HCT116 (cell line): Measurements from ENCODE around the gene THOC1. TPM values are rescaled to one million over a fixed set of nuclear protein-coding genes. Genes with fewer than 3 reads are reported as not detected.
"Not testable (repeated sequence)": the region's sequence is repeated elsewhere in the genome, so short reads cannot be mapped to it uniquely, and the experiment has no call there.

ENCODE experiments used
- ATAC-seq: fragments of 200-7000 bp; cut with Tn5 transposase; 2 replicates; pipeline ENCODE4 v1.9.1; 2020; ENCODE audit warnings: mild to moderate bottlenecking, moderate library complexity
- BruUV-seq: library from RNA; stranded (reverse); fragments of 400-500 nt; replicated peaks from 2 replicates; lab custom pipeline; 2021; lab: Mats Ljungman, UMichigan
- CTCF ChIA-PET: fragments of 300-600 bp; sonication (Branson Sonifier 250); formaldehyde crosslinking; loops from one replicate; lab custom pipeline; 2021; ENCODE audit warnings: antibody characterized with exemption; lab: Charles Lee
- POLR2A ChIA-PET: fragments of 300-600, 350-600 bp; sonication (Branson Sonifier 250); formaldehyde crosslinking; loops from one replicate; lab custom pipeline; 2021; ENCODE audit warnings: antibody characterized with exemption; lab: Charles Lee
- RAD21 ChIA-PET, 2 experiments: fragments of 300-600 bp; sonication (Branson Sonifier 250); formaldehyde crosslinking; loops; one replicate each; lab custom pipeline; 2023; ENCODE audit warnings: low total read pairs in 2 of 2; ENCODE audit not compliant: uncharacterized antibody in 2 of 2, unreplicated experiment in 2 of 2, low non-redundant PET in 1 of 2; lab: Charles Lee
- DNase-seq: peaks from one replicate; pipeline ENCODE4 v3.0.0-alpha.2; 2010; ENCODE audit warnings: low read depth, low spot score
- H2AFZ ChIP-seq: fragments of 200-600 bp; shearing (Covaris generic), sonication (generic); 2 replicates; pipeline ENCODE4 v1.6.1; 2017; ENCODE audit warnings: low read depth, mixed run types, mixed read lengths, antibody characterized with exemption, low read length; ENCODE audit not compliant: poor library complexity, severe bottlenecking
- H3K27ac ChIP-seq: 2 replicates; pipeline ENCODE4 v1.5.1; 2012; ENCODE audit warnings: low read depth, low read length
- H3K27me3 ChIP-seq: fragments of 200-600 bp; sonication (generic); 2 replicates; pipeline ENCODE4 v1.6.1; 2016; ENCODE audit warnings: mixed run types, low read length, mixed read lengths; ENCODE audit not compliant: insufficient read depth
- H3K36me3 ChIP-seq, 2 experiments: fragments of 200-500 bp in 1 of 2; fragments of 200-600 bp in 1 of 2; sonication (Bioruptor generic) in 1 of 2; sonication (generic) in 1 of 2; 2 replicates each; pipeline versions ENCODE4 v1.5.1 to v1.6.1; 2014 to 2016; ENCODE audit warnings: low read length in 2 of 2, inconsistent platforms in 1 of 2, mixed read lengths in 1 of 2, mixed run types in 1 of 2; ENCODE audit not compliant: insufficient read depth in 2 of 2, control insufficient read depth in 1 of 2
- H3K4me1 ChIP-seq, 2 experiments: fragments of 200-600 bp in 1 of 2; sonication (generic) in 1 of 2; 2 replicates each; pipeline versions ENCODE4 v1.5.1 to v1.6.1; 2012 to 2017; ENCODE audit warnings: low read length in 2 of 2, inconsistent platforms in 1 of 2, mild to moderate bottlenecking in 1 of 2, mixed read lengths in 1 of 2, mixed run types in 1 of 2, moderate library complexity in 1 of 2; ENCODE audit not compliant: insufficient read depth in 2 of 2, control insufficient read depth in 1 of 2
- H3K4me2 ChIP-seq: fragments of 200-600 bp; sonication (generic); 2 replicates; pipeline ENCODE4 v1.6.1; 2017; ENCODE audit warnings: mixed run types, low read length, mixed read lengths
- H3K4me3 ChIP-seq, 2 experiments: fragments of 200-600 bp in 1 of 2; sonication (generic) in 1 of 2; replicated peaks in 1 of 2; 2 replicates each; pipeline ENCODE4 v1.5.1; 2011 to 2016; ENCODE audit warnings: low read length in 2 of 2, control low read depth in 1 of 2, low read depth in 1 of 2, mild to moderate bottlenecking in 1 of 2, mixed read lengths in 1 of 2, mixed run types in 1 of 2
- H3K79me2 ChIP-seq: fragments of 200-600 bp; sonication (generic); 2 replicates; pipeline ENCODE4 v1.6.1; 2017; ENCODE audit warnings: mild to moderate bottlenecking, mixed run types, low read length, moderate library complexity, mixed read lengths; ENCODE audit not compliant: insufficient read depth
- H3K9ac ChIP-seq: fragments of 200-600 bp; sonication (generic); 2 replicates; pipeline ENCODE4 v1.6.1; 2016; ENCODE audit warnings: low read length, mixed read lengths
- H3K9me2 ChIP-seq: fragments of 200-600 bp; sonication (generic), shearing (Covaris generic); 2 replicates; pipeline ENCODE4 v1.6.1; 2017; ENCODE audit warnings: mixed run types, mild to moderate bottlenecking, moderate library complexity; ENCODE audit not compliant: insufficient read depth
- H3K9me3 ChIP-seq, 2 experiments: fragments of 200-500 bp in 1 of 2; fragments of 200-600 bp in 1 of 2; sonication (Bioruptor generic) in 1 of 2; sonication (generic) in 1 of 2; 2 replicates each; pipeline ENCODE4 v1.6.1; 2014 to 2017; ENCODE audit warnings: low read length in 2 of 2, mixed read lengths in 2 of 2, inconsistent platforms in 1 of 2, low read depth in 1 of 2, mild to moderate bottlenecking in 1 of 2, mixed run types in 1 of 2, moderate library complexity in 1 of 2; ENCODE audit not compliant: control insufficient read depth in 1 of 2, insufficient read depth in 1 of 2
- H4K20me1 ChIP-seq: fragments of 200-600 bp; sonication (generic), shearing (Covaris generic); 2 replicates; pipeline ENCODE4 v1.6.1; 2017; ENCODE audit warnings: mixed run types, mild to moderate bottlenecking, moderate library complexity; ENCODE audit not compliant: insufficient read depth
- CTCF ChIP-seq, 3 experiments: fragments of 200-600 bp in 1 of 3; sonication (generic) in 1 of 3; IDR thresholded peaks in 2 of 3; conservative IDR thresholded peaks in 1 of 3; 2 replicates each; pipeline ENCODE4 v1.5.1; 2012 to 2017; ENCODE audit warnings: low read depth in 2 of 3, low read length in 2 of 3, antibody characterized with exemption in 1 of 3, borderline replicate concordance in 1 of 3, control low read depth in 1 of 3, mild to moderate bottlenecking in 1 of 3, mixed read lengths in 1 of 3, mixed run types in 1 of 3, moderate library complexity in 1 of 3; ENCODE audit not compliant: insufficient read depth in 1 of 3
- EZH2 ChIP-seq: fragments of 200-600 bp; sonication (generic); IDR thresholded peaks from 2 replicates; pipeline ENCODE4 v1.6.1; 2017; ENCODE audit warnings: antibody characterized with exemption, mixed run types
- RAD21 ChIP-seq: IDR thresholded peaks from 2 replicates; pipeline ENCODE4 v1.6.1; 2012; ENCODE audit warnings: low read depth, mild to moderate bottlenecking
- intact Hi-C: fragments of 100-400 bp; cut with micrococcal nuclease; formaldehyde crosslinking; loops from 2 replicates; pipeline ENCODE4 v1.10.0; 2022
- total RNA-seq: library from RNA; stranded (reverse); gene quantifications from one replicate; pipeline ENCODE4 v1.2.1, GENCODE V29; 2021; ENCODE audit not compliant: unreplicated experiment

THOC1 gene
- total RNA-seq, 1 experiment from 2014 or later = 26.0 TPM

- ChIA-PET CTCF (interaction anchor here (1.9 kb wide), 1 partner anchor 185 kb away, joined by 7 read pairs; no protein-coding TSS in a partner anchor), RAD21 (no interaction called here), POLR2A (interaction anchor here (0.6 kb wide), 1 partner anchor 21 kb away, joined by 3 read pairs; no protein-coding TSS in a partner anchor)
- Histone ChIP-seq H4K20me1 (no peaks in the 10 kb centered on the region), H3K9me3 (no peaks in the 10 kb centered on the region), H3K79me2 (no peaks in the 10 kb centered on the region), H3K27me3 (no peaks in the 10 kb centered on the region), H3K27ac (no peak overlapping the region), H3K4me1 (no peaks in the 10 kb centered on the region), H3K4me2 (no peak overlapping the region), H3K9me2 (no peaks in the 10 kb centered on the region), H2AFZ (no peak overlapping the region), H3K9ac (no peak overlapping the region), H3K36me3 (no peaks in the 10 kb centered on the region), H3K4me3 (no peak overlapping the region)
- no TSS peak for BruUV-seq
- DNase-seq (no peak), ATAC-seq (peak; percentile 76)
- no peak for TF ChIP-seq EZH2
- TF ChIP-seq CTCF (IDR thresholded peaks at IDR 0.05 in 2 of 3, conservative IDR thresholded peaks at IDR 0.05 in 1 of 3; ENCODE audit: borderline replicate concordance in 1 of 3, insufficient read depth in 1 of 3, low read depth in 2 of 3, low read length in 2 of 3) = peak; percentile 21 to 41 (median 31); a peak in 4 of 6 replicates
- TF ChIP-seq RAD21 = peak; percentile 34; the same call in 1 of the 2 replicates
- intact Hi-C loops = no loop called here
These were observed 24.4 kb upstream of the THOC1 start for GRCh38 chr18:292271-292670.

- intact Hi-C loops = loop anchor here (10.0 kb wide), 1 partner anchor 545 kb away; no protein-coding TSS in a partner anchor
- RAD21 ChIA-PET = not testable (repeated sequence)
These were observed 22.1 kb upstream of the THOC1 start for GRCh38 chr18:289970-290369.

More at GRCh38 chr18:289970-290369, 22.1 kb upstream of the THOC1 start:
- H3K4me3 ChIP-seq, H3K36me3 ChIP-seq, H3K9ac ChIP-seq, H2AFZ ChIP-seq, H3K9me2 ChIP-seq, H3K4me2 ChIP-seq, H3K9me3 ChIP-seq, H3K4me1 ChIP-seq, ATAC-seq, CTCF ChIA-PET, H4K20me1 ChIP-seq, DNase-seq, POLR2A ChIA-PET, H3K27me3 ChIP-seq, BruUV-seq, H3K27ac ChIP-seq, H3K79me2 ChIP-seq: not testable (repeated sequence)
